CD14-positive monocyte (primary cell): ENCODE measurements around the gene ELN. TPM values are rescaled to one million over a fixed set of nuclear protein-coding genes. Genes with fewer than 3 reads are reported as not detected.
A peak's percentile ranks its signal among the peaks of the same experiment; 100 is the strongest.

Experiments used
- DNase-seq, 3 donors: peaks; one replicate each; pipeline ENCODE4 v3.0.0-alpha.2; 2011 to 2022
- H2AFZ ChIP-seq: 2 replicates; pipeline ENCODE4 v1.6.0; 2012; ENCODE audit warnings: mild to moderate bottlenecking, low read depth, low read length, inconsistent platforms; ENCODE audit not compliant: insufficient read depth, poor library complexity, severe bottlenecking
- H3K27ac ChIP-seq, 2 donors: 1 replicate in 1 of 2; 2 replicates in 1 of 2; pipeline ENCODE4 v1.5.1; 2012 to 2013; ENCODE audit warnings: low read length in 2 of 2, control low read depth in 1 of 2, inconsistent platforms in 1 of 2, low read depth in 1 of 2, mild to moderate bottlenecking in 1 of 2
- H3K27me3 ChIP-seq, 2 donors: one replicate each; pipeline versions ENCODE4 v1.6.0 to v1.6.1; 2011 to 2013; ENCODE audit warnings: low read length in 2 of 2; ENCODE audit not compliant: control insufficient read depth in 2 of 2, insufficient read depth in 2 of 2
- H3K36me3 ChIP-seq, 2 donors: replicated peaks in 1 of 2; 1 replicate in 1 of 2; 2 replicates in 1 of 2; pipeline versions ENCODE4 v1.5.1 to v1.6.1; 2012 to 2013; ENCODE audit warnings: low read length in 2 of 2, control low read depth in 1 of 2, inconsistent platforms in 1 of 2, mild to moderate bottlenecking in 1 of 2; ENCODE audit not compliant: insufficient read depth in 2 of 2, control insufficient read depth in 1 of 2
- H3K4me1 ChIP-seq, 2 donors: 1 replicate in 1 of 2; 2 replicates in 1 of 2; pipeline versions ENCODE4 v1.5.1 to v1.6.1; 2012 to 2013; ENCODE audit warnings: low read length in 2 of 2, control low read depth in 1 of 2, inconsistent platforms in 1 of 2, mild to moderate bottlenecking in 1 of 2, moderate library complexity in 1 of 2; ENCODE audit not compliant: insufficient read depth in 2 of 2, control insufficient read depth in 1 of 2
- H3K4me2 ChIP-seq: replicated peaks from 2 replicates; pipeline ENCODE3; 2012; ENCODE audit warnings: low read length, moderate library complexity, mild to moderate bottlenecking; ENCODE audit not compliant: poor library complexity, severe bottlenecking; ENCODE audit errors: extremely low read depth
- H3K4me3 ChIP-seq, 3 experiments: fragments of 200-600 bp in 1 of 3; sonication (generic) in 1 of 3; replicated peaks in 1 of 3; 1 replicate in 2 of 3; 2 replicates in 1 of 3; pipeline ENCODE4 v1.5.1; 2011 to 2013; ENCODE audit warnings: low read length in 3 of 3, mild to moderate bottlenecking in 3 of 3, control low read depth in 2 of 3, low read depth in 2 of 3, inconsistent platforms in 1 of 3, moderate library complexity in 1 of 3
- H3K79me2 ChIP-seq: 2 replicates; pipeline ENCODE4 v1.6.0; 2012; ENCODE audit warnings: mild to moderate bottlenecking, control low read depth, inconsistent platforms, low read length, moderate library complexity; ENCODE audit not compliant: insufficient read depth
- H3K9ac ChIP-seq: 2 replicates; pipeline ENCODE4 v1.6.0; 2017; ENCODE audit warnings: low read length, mild to moderate bottlenecking; ENCODE audit not compliant: insufficient read depth, poor library complexity, severe bottlenecking
- H3K9me3 ChIP-seq, 2 donors: replicated peaks in 1 of 2; 1 replicate in 1 of 2; 2 replicates in 1 of 2; pipeline versions ENCODE4 v1.5.1 to v1.6.1; 2012 to 2013; ENCODE audit warnings: low read length in 2 of 2, control low read depth in 1 of 2; ENCODE audit not compliant: control insufficient read depth in 1 of 2, insufficient read depth in 1 of 2
- H4K20me1 ChIP-seq: 2 replicates; pipeline ENCODE4 v1.6.0; 2012; ENCODE audit warnings: mild to moderate bottlenecking, low read length, control low read depth, moderate library complexity; ENCODE audit not compliant: insufficient read depth
- H3K27ac Mint-ChIP-seq, 7 donors: one replicate each; pipeline ENCODE4 v1.8.0; 2020; ENCODE audit warnings: mild to moderate bottlenecking in 7 of 7, mixed read lengths in 7 of 7, moderate library complexity in 6 of 7, inconsistent platforms in 2 of 7
- H3K27me3 Mint-ChIP-seq, 3 donors: one replicate each; pipeline ENCODE4 v1.8.0; 2021 to 2022; ENCODE audit warnings: low read depth in 3 of 3, mild to moderate bottlenecking in 3 of 3, mixed read lengths in 3 of 3, moderate library complexity in 3 of 3, inconsistent platforms in 1 of 3
- H3K36me3 Mint-ChIP-seq, 2 donors: one replicate each; pipeline ENCODE4 v1.8.0; 2020; ENCODE audit warnings: mixed read lengths in 2 of 2, inconsistent platforms in 1 of 2, mild to moderate bottlenecking in 1 of 2
- H3K4me1 Mint-ChIP-seq: one replicate; pipeline ENCODE4 v1.8.0; 2020; ENCODE audit warnings: mild to moderate bottlenecking, mixed read lengths
- H3K4me3 Mint-ChIP-seq, 2 donors: one replicate each; pipeline ENCODE4 v1.8.0; 2020; ENCODE audit warnings: mild to moderate bottlenecking in 2 of 2, mixed read lengths in 2 of 2, moderate library complexity in 1 of 2
- H3K9me3 Mint-ChIP-seq, 7 donors: one replicate each; pipeline ENCODE4 v1.8.0; 2020 to 2022; ENCODE audit warnings: mixed read lengths in 7 of 7, mild to moderate bottlenecking in 6 of 7, moderate library complexity in 6 of 7, inconsistent platforms in 2 of 7
- WGBS: methylation state at CpG from one replicate; pipeline ENCODE4 v1.1.5; 2013; ENCODE audit warnings: missing lambda C conversion rate; ENCODE audit not compliant: insufficient coverage; 5-methylcytosine and 5-hydroxymethylcytosine counted together
- intact Hi-C, 2 donors: fragments of 100-400 bp; cut with micrococcal nuclease; formaldehyde crosslinking; loops; one replicate each; pipeline versions ENCODE4 v1.15.0 to v1.15.1; 2023
- polyA plus RNA-seq, 3 donors: library from polyadenylated mRNA; depleted of rRNA in 1 of 3; unstranded in 2 of 3; stranded (reverse) in 1 of 3; fragments of 300-500 nt in 2 of 3; fragments of >200 nt in 1 of 3; fragmentation: Illumina TruSeq in 2 of 3; gene quantifications; 1 replicate in 2 of 3; 2 replicates in 1 of 3; pipeline ENCODE4 v1.2.3, GENCODE V29; 2012 to 2021
- TF ChIP-seq, protein P1 (sequence below): fragments of 200-600 bp; IDR thresholded peaks from one replicate; pipeline ENCODE4 v1.8.0; 2022; ENCODE audit warnings: antibody characterized with exemption, mild to moderate bottlenecking

The ELN gene
- polyA plus RNA-seq, 3 donors = not detected

GRCh38 chr7:74037609-74038008 is 9.6 kb downstream of the ELN start:
- H3K36me3 Mint-ChIP-seq = no peaks in the 10 kb centered on the region
- Histone ChIP-seq H3K27me3 (no peaks in the 10 kb centered on the region), H3K27ac (no peak overlapping the region), H4K20me1 (no peaks in the 10 kb centered on the region), H3K4me2 (no peak overlapping the region), H3K9ac (peak overlapping the region; percentile 15), H3K9me3 (no peaks in the 10 kb centered on the region), H3K79me2 (no peaks in the 10 kb centered on the region), H3K4me3 (no peak overlapping the region), H3K4me1 (no peaks in the 10 kb centered on the region), H2AFZ (no peak overlapping the region), H3K36me3 (no peaks in the 10 kb centered on the region)
- H3K27me3 Mint-ChIP-seq = peaks cover 6 to 10% (median 8%) of the 10 kb centered on the region in 3 donors
- H3K9me3 Mint-ChIP-seq = peaks cover 0 to 2% (median 0%) of the 10 kb centered on the region in 7 donors
- no peak overlapping the region for H3K4me3 Mint-ChIP-seq
- no peaks in the 10 kb centered on the region for H3K4me1 Mint-ChIP-seq
- TF ChIP-seq, protein P1, sequence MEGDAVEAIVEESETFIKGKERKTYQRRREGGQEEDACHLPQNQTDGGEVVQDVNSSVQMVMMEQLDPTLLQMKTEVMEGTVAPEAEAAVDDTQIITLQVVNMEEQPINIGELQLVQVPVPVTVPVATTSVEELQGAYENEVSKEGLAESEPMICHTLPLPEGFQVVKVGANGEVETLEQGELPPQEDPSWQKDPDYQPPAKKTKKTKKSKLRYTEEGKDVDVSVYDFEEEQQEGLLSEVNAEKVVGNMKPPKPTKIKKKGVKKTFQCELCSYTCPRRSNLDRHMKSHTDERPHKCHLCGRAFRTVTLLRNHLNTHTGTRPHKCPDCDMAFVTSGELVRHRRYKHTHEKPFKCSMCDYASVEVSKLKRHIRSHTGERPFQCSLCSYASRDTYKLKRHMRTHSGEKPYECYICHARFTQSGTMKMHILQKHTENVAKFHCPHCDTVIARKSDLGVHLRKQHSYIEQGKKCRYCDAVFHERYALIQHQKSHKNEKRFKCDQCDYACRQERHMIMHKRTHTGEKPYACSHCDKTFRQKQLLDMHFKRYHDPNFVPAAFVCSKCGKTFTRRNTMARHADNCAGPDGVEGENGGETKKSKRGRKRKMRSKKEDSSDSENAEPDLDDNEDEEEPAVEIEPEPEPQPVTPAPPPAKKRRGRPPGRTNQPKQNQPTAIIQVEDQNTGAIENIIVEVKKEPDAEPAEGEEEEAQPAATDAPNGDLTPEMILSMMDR = no peak
- intact Hi-C loops = no loop called here
- WGBS = 96% methylated on average over 5 of the region's 8 CpGs
- no peak overlapping the region for H3K27ac Mint-ChIP-seq
- DNase-seq = no peak

GRCh38 chr7:74038194-74038961 is 10.4 kb downstream of the ELN start:
- H3K27me3 Mint-ChIP-seq = peaks cover 6 to 7% (median 6%) of the 10 kb centered on the region in 3 donors
- Histone ChIP-seq H3K4me3 (no peak overlapping the region), H4K20me1 (no peaks in the 10 kb centered on the region), H3K27me3 (no peaks in the 10 kb centered on the region), H2AFZ (no peak overlapping the region), H3K79me2 (no peaks in the 10 kb centered on the region), H3K4me1 (no peaks in the 10 kb centered on the region), H3K27ac (no peak overlapping the region), H3K9ac (no peak overlapping the region), H3K9me3 (no peaks in the 10 kb centered on the region), H3K36me3 (no peaks in the 10 kb centered on the region), H3K4me2 (no peak overlapping the region)
- H3K36me3 Mint-ChIP-seq = no peaks in the 10 kb centered on the region
- 86% methylated on average over 14 of the region's 16 CpGs for WGBS
- no peak overlapping the region for H3K27ac Mint-ChIP-seq
- no peak overlapping the region for H3K4me3 Mint-ChIP-seq
- TF ChIP-seq, protein P1 = no peak
- peaks cover 0 to 2% (median 0%) of the 10 kb centered on the region in 7 donors for H3K9me3 Mint-ChIP-seq
- H3K4me1 Mint-ChIP-seq = no peaks in the 10 kb centered on the region
- DNase-seq = no peak
- intact Hi-C loops = no loop called here
